DMS 273 (cell line): Measurements from ENCODE around the gene MX1.

Experiments
- DNase-seq: peaks from one replicate; lab custom pipeline; 2025; ENCODE audit not compliant: unreplicated experiment; lab: John Stamatoyannopoulos, UW

MX1 gene

GRCh38 chr21:41431788-41432548, 5.9 kb downstream of the MX1 start:
- no peak for DNase-seq

DNA sequence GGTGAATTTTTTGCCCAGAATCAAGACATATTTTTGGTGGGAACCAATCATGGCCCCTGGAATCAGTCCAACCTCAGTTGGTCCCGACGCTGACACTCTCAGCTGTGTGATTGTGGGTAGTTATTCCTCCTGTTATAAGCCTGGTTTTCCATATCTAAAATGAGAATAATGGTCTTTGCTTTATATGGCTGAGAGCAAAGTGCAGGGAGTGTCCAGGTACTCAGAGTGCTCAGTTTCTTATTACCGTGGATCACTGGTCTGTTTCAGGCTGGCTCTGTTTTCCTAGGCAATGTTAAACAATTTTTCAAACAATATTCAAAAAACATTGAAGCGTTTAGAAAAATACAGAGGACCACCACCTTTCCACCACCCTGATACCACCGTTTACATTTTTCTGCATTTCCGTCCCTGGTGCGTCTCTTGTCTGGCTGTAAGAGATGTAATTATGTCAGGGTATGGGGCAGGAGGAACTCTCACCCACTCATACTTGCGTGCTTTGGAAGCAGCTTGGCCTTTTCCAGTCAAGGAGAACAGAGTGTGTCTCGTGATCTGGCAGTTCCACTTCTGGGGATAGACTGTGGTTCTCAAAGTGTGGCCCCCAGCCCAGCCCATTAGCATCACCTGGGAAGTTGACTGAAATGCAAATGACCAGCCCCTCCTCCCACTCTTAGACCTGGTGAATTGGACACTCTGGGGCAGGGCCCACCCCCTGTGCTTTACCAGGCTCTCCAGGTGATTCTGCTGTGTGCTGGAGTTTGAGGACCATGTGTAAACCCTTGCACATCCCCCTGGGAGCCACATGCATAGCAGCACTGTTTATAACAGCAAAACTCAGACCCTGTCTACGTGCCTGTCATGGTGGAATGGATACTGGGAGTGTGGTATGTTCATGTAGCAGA, 6.8 kb downstream of the MX1 start:
- DNase-seq: no peak

DNA sequence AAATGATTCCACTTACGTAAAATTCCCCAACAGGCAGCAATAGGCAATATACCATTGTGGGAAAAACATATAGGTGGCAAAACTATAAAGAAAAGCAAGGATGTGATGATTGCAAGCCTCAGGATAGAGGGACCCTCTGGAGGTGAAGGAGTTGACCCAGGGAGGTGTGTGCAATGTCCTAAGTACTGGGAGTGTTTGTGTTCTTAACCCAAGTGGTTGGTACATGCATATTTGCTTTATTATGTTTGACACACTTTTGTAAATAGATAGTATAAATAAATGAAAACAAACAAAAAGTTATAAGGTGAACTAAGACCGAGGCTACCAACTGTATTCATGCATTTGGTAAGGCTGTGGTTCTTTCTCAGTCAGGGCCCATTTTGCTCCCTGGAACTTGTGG, 7.5 kb downstream of the MX1 start:
- no peak for DNase-seq

GRCh38 chr21:41435706-41436105, 9.7 kb downstream of the MX1 start:
- no peak for DNase-seq

GRCh38 chr21:41437729-41438128, 11.7 kb downstream of the MX1 start:
- no peak for DNase-seq

- no peak for DNase-seq
Observed at GRCh38 chr21:41438425-41439113, 12.5 kb downstream of the MX1 start.

DNA sequence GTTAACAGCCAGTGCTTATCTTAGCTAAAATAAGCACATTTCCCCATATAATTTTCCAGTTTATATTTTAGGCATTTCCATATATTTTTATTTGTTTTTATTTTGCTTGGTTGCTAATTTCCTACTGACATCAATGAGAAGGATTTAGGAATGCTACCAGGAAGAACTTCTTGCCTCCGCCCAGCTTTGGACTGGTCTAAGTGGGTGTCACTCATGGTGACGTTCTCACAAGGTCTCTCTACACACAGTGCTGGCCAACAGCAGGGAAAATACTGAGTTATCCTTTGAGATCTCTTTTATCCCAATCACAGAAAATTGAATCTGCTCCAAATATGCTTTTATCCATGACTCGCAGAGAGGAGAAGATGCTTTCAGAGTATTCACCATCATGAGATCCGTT, 13.2 kb downstream of the MX1 start:
- no peak for DNase-seq

DNA sequence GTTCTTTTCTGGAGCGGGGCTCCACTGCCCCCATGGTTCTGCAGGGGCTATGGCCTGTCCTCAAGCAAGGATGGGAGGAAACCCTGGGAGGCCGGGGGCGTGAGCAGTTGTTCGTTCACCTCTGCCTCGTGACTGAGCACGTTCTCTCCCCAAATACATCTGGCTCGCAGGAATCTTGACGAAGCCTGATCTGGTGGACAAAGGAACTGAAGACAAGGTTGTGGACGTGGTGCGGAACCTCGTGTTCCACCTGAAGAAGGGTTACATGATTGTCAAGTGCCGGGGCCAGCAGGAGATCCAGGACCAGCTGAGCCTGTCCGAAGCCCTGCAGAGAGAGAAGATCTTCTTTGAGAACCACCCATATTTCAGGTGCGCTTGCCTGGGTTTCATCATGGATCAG, 15.5 kb downstream of the MX1 start:
- no peak for DNase-seq

DNA sequence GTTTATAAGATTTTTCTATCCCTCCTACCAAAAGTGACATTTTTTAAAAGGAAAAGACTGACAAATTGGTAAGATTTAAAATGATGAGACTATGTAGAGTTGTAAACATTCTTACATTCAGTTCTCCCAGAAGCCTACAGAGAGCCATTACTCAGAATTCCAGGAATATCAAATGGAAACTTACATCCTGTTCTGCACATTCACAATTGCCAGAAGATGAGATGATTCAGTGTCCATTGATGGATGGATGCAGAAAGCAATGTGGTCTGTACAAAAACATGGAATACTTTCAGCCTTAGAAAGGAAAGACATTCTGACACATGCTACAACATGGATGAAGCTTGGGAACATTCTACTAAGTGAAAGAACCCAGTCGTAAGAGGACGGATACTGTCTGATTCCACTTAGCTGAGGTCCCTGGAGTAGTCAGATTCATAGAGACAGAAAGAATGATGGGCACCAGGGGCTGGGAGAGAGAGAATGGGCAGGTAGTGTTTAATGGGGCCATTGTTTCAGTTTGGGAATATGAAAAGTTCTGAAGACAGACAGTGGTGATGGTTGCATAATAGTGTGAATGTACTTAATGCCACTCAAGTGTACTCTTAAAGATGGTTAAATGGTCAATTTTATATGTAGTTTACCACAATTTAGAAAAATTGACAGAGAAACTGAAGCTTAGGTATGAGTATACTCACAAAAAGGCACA, 16.6 kb downstream of the MX1 start:
- DNase-seq: no peak

DNA sequence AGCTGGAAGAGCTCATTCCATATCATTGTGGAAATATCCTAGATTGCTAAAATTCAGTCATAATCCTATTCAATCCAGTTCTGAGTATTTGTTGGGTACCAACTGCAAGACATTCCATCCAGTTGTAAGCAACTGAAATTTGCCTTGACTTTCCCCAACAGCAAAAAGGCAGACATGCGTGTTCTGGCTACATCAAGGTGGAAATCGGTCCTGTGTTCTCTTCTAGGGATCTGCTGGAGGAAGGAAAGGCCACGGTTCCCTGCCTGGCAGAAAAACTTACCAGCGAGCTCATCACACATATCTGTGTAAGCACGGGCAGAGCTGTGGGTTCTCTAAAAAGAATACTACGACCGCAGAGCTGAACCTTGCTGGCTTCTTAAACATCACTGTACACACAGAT, 17.5 kb downstream of the MX1 start:
- no peak for DNase-seq

DNA sequence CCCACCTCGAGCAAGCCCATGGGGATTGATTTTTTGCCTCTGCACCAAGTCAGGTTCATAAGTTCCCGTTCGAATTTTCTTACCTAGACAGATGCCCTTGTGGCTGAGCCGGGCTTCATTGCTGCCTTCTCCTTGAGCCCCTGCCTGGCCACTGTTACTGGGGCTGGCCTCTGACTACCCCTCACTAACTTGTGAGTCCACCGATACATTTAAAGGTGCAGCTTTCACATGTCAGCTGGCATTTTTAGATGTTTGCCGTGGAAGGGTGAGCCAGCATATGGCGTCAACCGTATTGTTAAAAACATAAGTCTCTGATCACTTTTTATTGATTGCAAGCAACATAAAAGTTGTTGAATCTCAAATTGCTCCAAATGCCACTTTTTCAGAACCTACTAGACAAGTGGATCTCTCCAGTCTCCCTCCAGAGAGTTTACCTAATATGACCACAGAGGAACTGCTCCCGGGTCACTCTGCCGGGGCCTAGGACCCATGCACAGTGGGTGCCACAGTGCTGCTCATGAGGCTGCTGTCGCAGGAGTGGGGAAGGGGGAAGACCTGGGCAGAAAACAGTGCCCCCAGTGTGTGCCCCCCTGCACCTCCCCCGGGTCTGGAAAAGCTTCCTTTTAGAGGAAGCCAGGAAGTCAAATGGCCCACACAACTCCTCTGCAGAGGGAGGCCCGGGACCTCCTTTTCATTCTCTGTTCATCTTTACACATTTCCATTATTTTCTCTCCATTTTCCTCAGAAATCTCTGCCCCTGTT, 18.8 kb downstream of the MX1 start:
- no peak for DNase-seq

- no peak for DNase-seq
Observed at GRCh38 chr21:41445465-41445862, 19.4 kb downstream of the MX1 start.

- no peak for DNase-seq
Observed at GRCh38 chr21:41446586-41446985, 20.5 kb downstream of the MX1 start.

DNA sequence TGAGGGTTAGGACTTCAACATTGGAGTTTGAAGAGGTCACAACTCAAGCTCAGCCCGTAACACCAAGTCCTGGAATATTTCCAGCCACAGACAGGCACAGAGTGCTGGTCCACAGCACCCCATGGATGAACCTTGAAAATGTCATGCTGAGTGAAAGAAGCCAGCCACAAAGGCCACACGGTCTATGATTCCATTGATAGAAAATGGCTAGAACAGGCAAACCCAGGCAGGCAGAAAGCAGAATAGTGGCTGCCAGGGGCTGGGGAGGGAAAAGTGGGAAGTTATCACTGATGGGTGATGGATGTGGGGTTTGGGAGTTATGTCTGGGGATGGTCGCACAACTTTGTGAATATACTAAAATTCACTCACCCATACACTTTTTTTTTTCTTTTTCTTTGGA, 21.3 kb downstream of the MX1 start:
- DNase-seq: no peak

- no peak for DNase-seq
Observed at GRCh38 chr21:41449613-41450012, 23.6 kb downstream of the MX1 start.

DNA sequence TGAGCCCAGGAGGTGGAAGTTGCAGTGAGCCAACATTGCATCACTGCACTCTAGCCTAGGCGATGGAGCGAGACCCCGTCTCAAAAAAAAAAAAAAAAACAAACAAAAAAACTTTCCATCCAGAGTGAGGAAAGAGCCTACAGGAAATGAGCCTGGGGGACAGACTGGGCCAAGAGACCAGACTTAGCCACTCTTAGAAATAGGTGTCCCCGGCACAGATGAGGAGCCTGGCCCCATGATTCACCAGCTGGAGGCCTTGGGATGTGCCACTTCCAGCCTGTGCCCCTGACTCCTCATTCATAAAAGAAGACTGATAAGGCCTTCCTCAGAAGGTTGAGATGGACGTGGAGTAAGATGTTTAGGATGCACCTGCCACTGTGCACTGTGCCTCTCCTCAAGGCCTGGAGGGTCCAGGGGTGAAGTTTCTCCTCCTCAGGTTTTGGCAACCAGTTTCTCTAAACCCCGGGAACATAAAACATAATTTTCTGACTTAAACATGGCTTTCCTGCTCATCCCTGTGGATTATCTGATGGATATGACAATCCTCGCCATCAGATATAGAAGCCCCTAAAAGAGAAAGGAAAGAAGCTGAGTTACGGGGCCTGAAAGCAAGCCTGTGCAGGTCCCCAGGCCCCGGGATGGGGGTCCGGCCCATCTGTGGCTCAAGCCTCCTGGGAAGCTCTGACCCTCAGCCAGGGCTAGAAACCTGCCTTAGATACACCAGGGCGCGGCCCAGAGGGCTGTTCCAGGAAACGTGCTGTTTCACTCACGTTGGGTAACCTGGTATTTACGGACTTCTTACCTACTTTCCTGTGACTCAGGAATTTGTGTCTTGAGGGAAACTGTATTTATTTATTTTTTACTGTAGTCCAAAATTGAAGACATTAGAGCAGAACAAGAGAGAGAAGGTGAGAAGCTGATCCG, 26.0 kb downstream of the MX1 start:
- no peak for DNase-seq

DNA sequence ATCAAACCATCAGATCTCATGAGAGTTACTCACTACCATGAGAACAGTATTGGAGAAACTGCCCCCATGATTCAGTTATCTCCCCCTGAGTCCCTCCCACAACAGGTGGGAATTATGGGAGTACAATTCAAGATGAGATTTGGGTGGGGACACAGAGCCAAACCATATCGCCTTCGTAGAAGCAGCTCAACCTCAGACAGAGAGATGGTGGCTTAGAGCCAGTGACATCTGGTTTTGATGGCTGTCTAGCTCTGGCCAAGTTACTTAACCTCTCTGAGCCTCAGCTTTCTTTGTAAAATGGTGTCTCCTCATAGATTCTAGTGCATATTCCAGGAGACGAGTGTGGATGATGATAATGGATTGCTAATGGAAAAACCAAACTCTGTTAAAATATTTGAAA, 27.2 kb downstream of the MX1 start:
- DNase-seq: no peak

- DNase-seq: no peak
Observed at GRCh38 chr21:41453761-41454160, 27.7 kb downstream of the MX1 start.

DNA sequence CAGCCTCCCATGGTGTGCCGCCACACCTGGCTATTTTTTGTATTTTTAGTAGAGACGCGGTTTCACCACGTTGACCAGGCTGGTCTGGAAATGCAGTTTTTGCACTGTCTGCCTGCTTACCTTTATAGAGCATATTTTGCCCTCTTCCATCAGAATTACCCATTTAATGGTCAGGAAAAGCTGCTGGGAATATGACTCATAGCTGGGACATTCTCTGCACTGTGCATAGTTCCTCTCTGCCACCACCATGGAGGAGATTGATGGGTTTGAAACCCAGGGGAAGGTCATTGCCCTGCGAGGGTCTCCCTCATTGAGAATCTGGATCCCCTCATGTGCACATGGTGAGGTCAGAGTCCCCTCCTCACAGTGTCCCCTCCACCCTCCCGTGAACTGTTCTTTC, 32.1 kb downstream of the MX1 start:
- DNase-seq: no peak
